Heart left ventricle (tissue), 13 donors: ENCODE results near the gene NR2F2.

Experiments
- CTCF ChIP-seq, 12 donors: fragments of 200-600 bp; sonication (generic) in 4 of 12; IDR thresholded peaks; one replicate each; pipeline versions ENCODE4 v1.5.0 to v1.8.0; 2018 to 2022; ENCODE audit warnings: antibody characterized with exemption in 12 of 12, mild to moderate bottlenecking in 5 of 12
- POLR2A ChIP-seq, 2 donors: fragments of 450-650 bp; IDR thresholded peaks; one replicate each; pipeline ENCODE4 v1.6.1; 2017; ENCODE audit warnings: antibody characterized with exemption in 2 of 2, mild to moderate bottlenecking in 2 of 2, moderate library complexity in 2 of 2
- donor health status: ischemic (EF 13 %, LVEDD 7.1; RV severe dilation, severe dysfunction).
- donor health status: DM: no; HTN: yes; CAD: no.
- donor health status: DM: no; HTN: no; CAD: no.
- donor health status: ischemic (EF 25% LVEDD 6.9; RV normal size, moderate dysfunction).
- donor health status: ischemic (EF 25% LVEDD 5.7; RV mildly dilated, moderate dysfunction).
- donor health status: ischemic (EF 35%, LVEDD 5.7; RV mildly dilated, moderate dysfunction).
- donor health status: nonischemic (EF 11% LVEDD 7.7; RV severe dilation, severe dysfunction).
- donor health status: DM: yes; HTN: yes; CAD: no.
- donor health status: PGD.
- donor health status: ischemic (EF 29% LVEDD 5.4; RV normal size, mild dysfunction).
- donor health status: nonischemic (EF 23%, LVEDD 6.1; RV moderate dilation, normal function).

GRCh38 chr15:96331144-96331944, 844 bp downstream of the NR2F2 start:
- TF ChIP-seq CTCF (IDR thresholded peaks at IDR 0.05) (no peak), POLR2A (IDR thresholded peaks at IDR 0.05) (no peak)
